Stomach smooth muscle (tissue), 2 donors: ENCODE data around the gene BLM.

Source experiments
- H3K27ac ChIP-seq: one replicate; pipeline ENCODE4 v1.7.0; 2013; ENCODE audit warnings: mild to moderate bottlenecking, low read length, inconsistent platforms
- H3K27me3 ChIP-seq, 2 donors: one replicate each; pipeline ENCODE4 v1.7.0; 2013; ENCODE audit warnings: low read length in 2 of 2; ENCODE audit not compliant: insufficient read depth in 2 of 2, control insufficient read depth in 1 of 2
- H3K36me3 ChIP-seq, 2 donors: one replicate each; pipeline ENCODE4 v1.7.0; 2013; ENCODE audit warnings: low read length in 2 of 2; ENCODE audit not compliant: control insufficient read depth in 2 of 2, insufficient read depth in 2 of 2
- H3K4me1 ChIP-seq: one replicate; pipeline ENCODE4 v1.7.0; 2013; ENCODE audit warnings: low read length; ENCODE audit not compliant: control insufficient read depth, insufficient read depth
- H3K4me3 ChIP-seq, 2 donors: one replicate each; pipeline ENCODE4 v1.7.0; 2013; ENCODE audit warnings: low read length in 2 of 2
- H3K9ac ChIP-seq, 2 donors: one replicate each; pipeline ENCODE4 v1.7.0; 2013; ENCODE audit warnings: low read length in 2 of 2, mild to moderate bottlenecking in 1 of 2
- H3K9me3 ChIP-seq, 2 donors: one replicate each; pipeline ENCODE4 v1.7.0; 2013; ENCODE audit warnings: low read length in 2 of 2; ENCODE audit not compliant: control insufficient read depth in 2 of 2
- donor health status: healthy.
- donor health status: Pancreatic carcinoma.

Gene BLM

GRCh38 chr15:90789462-90789861 is 72.3 kb downstream of the BLM start:
- Histone ChIP-seq H3K4me3 (no peak overlapping the region), H3K9ac (no peak overlapping the region), H3K9me3 (no peaks in the 10 kb centered on the region), H3K27ac (no peak overlapping the region), H3K4me1 (peaks cover under 1% of the 10 kb centered on the region), H3K36me3 (no peaks in the 10 kb centered on the region), H3K27me3 (no peaks in the 10 kb centered on the region)

DNA sequence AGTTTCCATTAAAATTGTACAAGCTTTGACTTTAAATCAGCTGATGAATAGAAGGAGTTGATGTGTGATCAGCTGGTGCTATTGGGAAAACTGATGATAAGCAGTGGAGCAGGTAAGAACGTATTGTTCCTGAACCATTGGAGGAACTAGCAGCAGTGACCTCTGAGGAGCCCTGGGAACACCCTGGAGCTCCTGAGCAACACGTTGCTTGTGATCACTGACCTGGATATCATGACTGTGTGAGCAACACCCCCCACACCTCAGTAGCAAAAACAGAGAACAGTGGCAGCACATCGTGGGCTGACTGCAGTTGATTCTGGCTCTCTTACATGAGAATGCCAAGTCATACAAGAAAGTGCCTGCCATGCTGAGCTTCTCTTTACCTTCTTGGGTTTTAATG is 72.9 kb downstream of the BLM start:
- H3K4me3 ChIP-seq = no peak overlapping the region
- no peaks in the 10 kb centered on the region for H3K36me3 ChIP-seq
- no peaks in the 10 kb centered on the region for H3K27me3 ChIP-seq
- H3K4me1 ChIP-seq = no peaks in the 10 kb centered on the region
- no peaks in the 10 kb centered on the region for H3K9me3 ChIP-seq
- H3K27ac ChIP-seq = no peak overlapping the region
- no peak overlapping the region for H3K9ac ChIP-seq

DNA sequence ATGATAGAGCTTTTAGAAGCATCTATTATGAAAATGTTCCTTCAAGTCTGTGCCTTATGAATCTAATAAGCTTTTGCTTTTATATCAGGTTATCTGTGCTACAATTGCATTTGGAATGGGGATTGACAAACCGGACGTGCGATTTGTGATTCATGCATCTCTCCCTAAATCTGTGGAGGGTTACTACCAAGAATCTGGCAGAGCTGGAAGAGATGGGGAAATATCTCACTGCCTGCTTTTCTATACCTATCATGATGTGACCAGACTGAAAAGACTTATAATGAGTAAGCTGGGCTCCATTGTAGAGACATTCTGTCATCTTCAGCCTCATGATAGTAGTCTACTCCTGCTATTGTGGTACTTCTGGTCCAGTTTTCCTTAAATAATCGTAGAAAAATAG is 73.4 kb downstream of the BLM start:
- H3K9me3 ChIP-seq = no peaks in the 10 kb centered on the region
- no peak overlapping the region for H3K9ac ChIP-seq
- H3K4me1 ChIP-seq = no peaks in the 10 kb centered on the region
- no peaks in the 10 kb centered on the region for H3K36me3 ChIP-seq
- H3K4me3 ChIP-seq = no peak overlapping the region
- H3K27me3 ChIP-seq = no peaks in the 10 kb centered on the region
- H3K27ac ChIP-seq = no peak overlapping the region

DNA sequence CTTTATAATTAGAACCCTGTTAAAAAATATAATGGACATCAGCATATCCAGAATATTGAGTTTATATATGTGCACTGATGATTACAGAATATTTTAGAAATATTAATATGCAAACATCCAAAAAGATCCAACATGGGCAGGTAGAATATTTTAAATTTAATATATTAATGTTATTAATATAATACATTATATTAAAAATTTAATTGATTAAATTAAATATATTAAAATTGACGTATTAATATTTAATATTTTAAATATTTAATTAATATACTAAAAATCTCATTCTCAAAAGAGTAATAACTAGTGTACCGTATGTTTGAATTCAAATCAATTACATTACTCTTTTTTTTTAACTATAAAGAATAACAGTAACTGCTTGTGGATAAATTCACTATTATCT is 77.4 kb downstream of the BLM start:
- H3K9ac ChIP-seq = no peak overlapping the region
- H3K4me1 ChIP-seq = no peaks in the 10 kb centered on the region
- H3K27ac ChIP-seq = no peak overlapping the region
- no peak overlapping the region for H3K4me3 ChIP-seq
- H3K9me3 ChIP-seq = no peaks in the 10 kb centered on the region
- no peaks in the 10 kb centered on the region for H3K27me3 ChIP-seq
- no peaks in the 10 kb centered on the region for H3K36me3 ChIP-seq

DNA sequence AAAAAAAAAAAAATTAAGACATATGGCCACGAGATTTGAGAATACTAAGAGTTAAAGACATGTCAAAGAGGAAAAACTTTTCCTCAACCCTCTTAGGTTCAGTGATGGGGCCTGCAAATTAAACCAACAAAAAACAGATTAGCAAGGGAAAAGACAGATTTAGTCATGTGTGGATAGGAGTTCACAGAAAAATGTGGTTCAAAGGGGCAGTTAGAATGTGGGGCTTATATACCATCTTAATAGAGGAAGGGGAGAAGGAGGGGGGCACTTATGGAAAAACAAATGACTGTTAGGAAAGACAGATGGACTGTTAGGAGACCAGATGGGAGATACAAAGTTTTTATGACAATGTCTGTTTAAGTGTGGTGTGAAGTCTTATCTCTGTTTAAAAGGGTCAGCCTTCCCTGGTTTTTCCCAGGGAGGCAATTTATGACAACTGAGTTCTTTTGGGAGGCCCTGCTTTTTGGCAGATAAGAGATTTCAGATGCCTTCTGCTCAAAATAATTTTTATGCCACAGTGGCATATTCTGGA is 82.6 kb downstream of the BLM start:
- H3K27ac ChIP-seq = no peak overlapping the region
- H3K4me3 ChIP-seq = no peak overlapping the region
- H3K27me3 ChIP-seq = no peaks in the 10 kb centered on the region

DNA sequence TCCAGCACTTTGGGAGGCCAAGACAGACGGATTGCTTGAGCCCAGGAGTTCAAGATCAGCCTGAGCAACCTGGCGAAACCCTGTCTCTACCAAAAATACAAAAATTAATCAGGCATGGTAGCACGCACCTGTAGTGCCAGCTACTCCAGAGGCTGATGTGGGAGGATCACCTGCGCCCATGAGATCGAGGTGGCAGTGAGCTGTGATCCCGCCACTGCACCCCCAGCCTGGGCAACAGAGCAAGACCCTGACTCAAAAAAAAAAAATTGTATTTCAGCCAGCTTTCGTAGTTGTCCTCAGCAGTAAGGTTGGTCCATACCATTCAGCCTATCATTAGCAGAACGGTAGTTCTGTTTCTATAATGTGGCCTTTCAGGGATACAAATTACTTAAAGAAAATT is 84.7 kb downstream of the BLM start:
- no peaks in the 10 kb centered on the region for H3K27me3 ChIP-seq
- no peaks in the 10 kb centered on the region for H3K36me3 ChIP-seq
- no peak overlapping the region for H3K4me3 ChIP-seq
- no peak overlapping the region for H3K9ac ChIP-seq
- no peaks in the 10 kb centered on the region for H3K9me3 ChIP-seq
- no peaks in the 10 kb centered on the region for H3K4me1 ChIP-seq
- H3K27ac ChIP-seq = no peak overlapping the region

More for the DNA sequence above, 82.6 kb downstream of the BLM start:
- Histone ChIP-seq H3K9ac (no peak overlapping the region), H3K9me3 (no peaks in the 10 kb centered on the region), H3K36me3 (no peaks in the 10 kb centered on the region), H3K4me1 (no peaks in the 10 kb centered on the region)

DNA sequence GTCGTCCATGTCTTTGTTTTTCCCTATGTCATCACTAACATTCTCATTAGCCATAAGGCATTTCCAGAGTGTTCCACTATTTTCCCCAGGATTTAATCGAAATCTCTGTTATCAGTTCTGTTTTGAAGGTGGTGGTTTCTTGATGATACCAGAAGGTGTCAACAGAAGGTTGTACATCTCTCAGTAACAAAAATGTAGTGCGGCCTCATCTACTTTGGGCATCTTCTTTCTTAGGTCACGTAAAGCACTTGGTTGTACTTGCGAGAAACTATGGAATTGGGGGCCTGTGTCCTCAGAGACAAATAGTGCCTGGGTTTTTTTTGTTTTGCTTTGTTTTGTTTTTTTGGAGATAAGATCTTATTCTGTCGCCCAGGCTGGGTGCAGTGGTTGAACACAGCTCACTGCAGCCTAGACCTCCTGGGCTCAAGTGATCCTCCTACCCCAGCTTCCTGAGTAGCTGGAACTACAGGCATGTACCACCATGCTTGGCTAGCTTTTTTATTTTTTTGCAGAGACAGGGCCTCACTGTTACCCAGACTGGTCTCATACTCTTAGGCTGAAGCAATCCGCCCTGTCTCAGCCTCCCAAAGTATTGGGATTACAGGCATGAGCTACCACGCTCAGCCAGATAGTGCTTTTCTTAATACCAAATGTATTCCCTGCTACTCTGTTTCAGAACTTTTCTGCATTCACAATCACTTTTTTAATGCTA is 90.1 kb downstream of the BLM start:
- no peaks in the 10 kb centered on the region for H3K4me1 ChIP-seq
- no peaks in the 10 kb centered on the region for H3K36me3 ChIP-seq
- H3K9me3 ChIP-seq = no peaks in the 10 kb centered on the region
- H3K27me3 ChIP-seq = no peaks in the 10 kb centered on the region
- H3K27ac ChIP-seq = no peak overlapping the region
- H3K9ac ChIP-seq = no peak overlapping the region
- H3K4me3 ChIP-seq = no peak overlapping the region

- no peak overlapping the region for H3K9ac ChIP-seq
- no peaks in the 10 kb centered on the region for H3K9me3 ChIP-seq
Observed at GRCh38 chr15:90807786-90808086, 90.6 kb downstream of the BLM start.

GRCh38 chr15:90808517-90809235 is 91.5 kb downstream of the BLM start:
- no peaks in the 10 kb centered on the region for H3K27me3 ChIP-seq
- H3K27ac ChIP-seq = no peak overlapping the region
- H3K4me3 ChIP-seq = no peak overlapping the region
- H3K4me1 ChIP-seq = peaks cover under 1% of the 10 kb centered on the region
- H3K9me3 ChIP-seq = no peaks in the 10 kb centered on the region
- no peaks in the 10 kb centered on the region for H3K36me3 ChIP-seq
- no peak overlapping the region for H3K9ac ChIP-seq

More at GRCh38 chr15:90807786-90808086, 90.6 kb downstream of the BLM start:
- no peak overlapping the region for H3K27ac ChIP-seq
- H3K36me3 ChIP-seq = no peaks in the 10 kb centered on the region
- no peaks in the 10 kb centered on the region for H3K27me3 ChIP-seq
- H3K4me3 ChIP-seq = no peak overlapping the region
- H3K4me1 ChIP-seq = no peaks in the 10 kb centered on the region

DNA sequence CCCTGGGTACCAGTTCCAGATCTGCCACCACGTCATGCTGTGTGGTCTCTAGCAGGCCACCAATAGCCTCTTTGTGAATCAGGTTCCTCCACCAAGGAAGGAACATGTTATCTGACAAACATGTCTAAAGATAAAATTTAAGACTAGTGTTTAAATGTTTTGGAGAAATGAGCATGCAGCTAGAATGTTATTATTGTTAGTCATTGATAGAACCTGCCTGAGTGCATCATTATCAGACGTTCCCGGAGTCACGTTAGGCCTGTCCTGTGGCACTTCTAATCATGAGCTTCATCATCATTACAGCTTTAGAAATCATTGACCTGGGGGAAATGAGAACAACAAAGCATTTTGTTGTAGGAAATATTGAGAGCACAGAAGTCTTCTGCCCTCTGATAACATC is 92.4 kb downstream of the BLM start:
- Histone ChIP-seq H3K9ac (no peak overlapping the region), H3K4me1 (peaks cover 4% of the 10 kb centered on the region), H3K9me3 (no peaks in the 10 kb centered on the region), H3K27me3 (no peaks in the 10 kb centered on the region), H3K4me3 (no peak overlapping the region), H3K27ac (no peak overlapping the region), H3K36me3 (no peaks in the 10 kb centered on the region)

DNA sequence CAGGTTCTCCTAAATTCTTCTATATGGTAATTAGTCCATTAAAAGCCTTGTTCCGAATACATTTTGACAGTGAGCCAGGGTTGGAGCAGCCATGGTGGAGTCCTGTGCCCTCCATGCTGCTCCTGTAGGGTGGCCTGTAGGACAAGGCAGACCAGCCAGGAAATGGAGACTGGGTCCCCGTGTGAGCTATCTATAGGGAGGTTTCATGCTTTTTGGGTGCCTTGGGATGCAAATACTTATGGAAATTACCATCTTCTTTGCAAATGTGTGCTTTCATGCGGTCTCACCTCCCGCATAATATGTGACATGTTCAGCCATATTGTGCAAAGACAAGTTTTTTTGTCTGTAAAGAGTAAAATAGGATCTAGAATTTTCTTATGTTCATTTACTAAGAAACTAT is 93.2 kb downstream of the BLM start:
- Histone ChIP-seq H3K36me3 (no peaks in the 10 kb centered on the region), H3K4me1 (peaks cover 4% of the 10 kb centered on the region), H3K9ac (no peak overlapping the region), H3K9me3 (no peaks in the 10 kb centered on the region), H3K4me3 (no peak overlapping the region), H3K27ac (no peak overlapping the region), H3K27me3 (no peaks in the 10 kb centered on the region)
